ENCODE measurements around the gene AGPAT4.

- TF ChIP-seq CTCF (IDR thresholded peaks at IDR 0.05; ENCODE audit: poor library complexity) = no peak
- TF ChIP-seq EZH2 (IDR thresholded peaks at IDR 0.05; ENCODE audit: borderline replicate concordance) = no peak
Measured at GRCh38 chr6:161115468-161115867, 158.4 kb downstream of the AGPAT4 start.

All from hepatocyte (in vitro differentiated cells).